GM12875 (cell line): ENCODE data around the gene CCDC8.

ENCODE experiments used
- H3K4me3 ChIP-seq: one replicate; pipeline ENCODE4 v1.5.1; 2011; ENCODE audit warnings: low read depth, low read length, control low read depth
- TF ChIP-seq, protein P1 (sequence below): IDR thresholded peaks from 2 replicates; pipeline ENCODE4 v1.5.1; 2011; ENCODE audit warnings: low read depth, mild to moderate bottlenecking, control low read depth, inconsistent platforms, low read length, moderate library complexity, borderline replicate concordance; ENCODE audit not compliant: insufficient read depth

CCDC8 gene

GRCh38 chr19:46367426-46367825 lies 45.9 kb downstream of the CCDC8 start:
- TF ChIP-seq, protein P1, sequence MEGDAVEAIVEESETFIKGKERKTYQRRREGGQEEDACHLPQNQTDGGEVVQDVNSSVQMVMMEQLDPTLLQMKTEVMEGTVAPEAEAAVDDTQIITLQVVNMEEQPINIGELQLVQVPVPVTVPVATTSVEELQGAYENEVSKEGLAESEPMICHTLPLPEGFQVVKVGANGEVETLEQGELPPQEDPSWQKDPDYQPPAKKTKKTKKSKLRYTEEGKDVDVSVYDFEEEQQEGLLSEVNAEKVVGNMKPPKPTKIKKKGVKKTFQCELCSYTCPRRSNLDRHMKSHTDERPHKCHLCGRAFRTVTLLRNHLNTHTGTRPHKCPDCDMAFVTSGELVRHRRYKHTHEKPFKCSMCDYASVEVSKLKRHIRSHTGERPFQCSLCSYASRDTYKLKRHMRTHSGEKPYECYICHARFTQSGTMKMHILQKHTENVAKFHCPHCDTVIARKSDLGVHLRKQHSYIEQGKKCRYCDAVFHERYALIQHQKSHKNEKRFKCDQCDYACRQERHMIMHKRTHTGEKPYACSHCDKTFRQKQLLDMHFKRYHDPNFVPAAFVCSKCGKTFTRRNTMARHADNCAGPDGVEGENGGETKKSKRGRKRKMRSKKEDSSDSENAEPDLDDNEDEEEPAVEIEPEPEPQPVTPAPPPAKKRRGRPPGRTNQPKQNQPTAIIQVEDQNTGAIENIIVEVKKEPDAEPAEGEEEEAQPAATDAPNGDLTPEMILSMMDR = no peak
- H3K4me3 ChIP-seq = no peak overlapping the region

DNA sequence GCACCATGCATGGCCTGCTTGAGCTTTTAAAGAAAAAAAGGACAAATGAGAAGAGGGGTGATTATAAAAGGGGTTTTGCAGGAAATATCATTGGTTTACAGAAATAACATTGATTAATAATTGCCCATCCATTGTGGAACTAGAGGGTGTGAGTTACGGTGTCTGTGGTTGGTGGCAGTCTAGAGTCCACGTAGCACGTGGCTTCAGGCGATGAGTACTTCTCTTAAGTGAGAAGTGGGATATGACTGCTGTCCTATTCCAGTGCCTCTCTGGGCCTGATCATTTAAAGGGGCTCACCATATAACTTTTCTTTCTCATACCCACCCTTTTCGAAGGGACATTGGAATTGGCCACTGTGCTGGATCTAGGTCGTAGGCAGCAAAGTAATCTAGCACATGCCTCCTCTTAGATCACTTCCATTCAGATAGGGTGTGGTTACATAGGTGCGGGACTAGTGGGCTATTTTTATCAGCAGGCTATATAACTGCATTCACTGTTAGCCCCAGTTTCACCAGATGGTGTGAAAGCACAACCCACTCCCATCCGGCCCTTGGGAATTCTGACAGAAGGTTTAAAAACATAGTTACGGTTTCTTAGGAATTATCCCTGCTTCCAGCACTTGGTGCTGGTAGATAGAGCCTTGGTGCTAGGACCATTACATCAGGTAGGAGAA lies 46.6 kb downstream of the CCDC8 start:
- H3K4me3 ChIP-seq = no peak overlapping the region
- TF ChIP-seq, protein P1 = no peak

GRCh38 chr19:46365561-46365960 lies 47.8 kb downstream of the CCDC8 start:
- no peak overlapping the region for H3K4me3 ChIP-seq
- TF ChIP-seq, protein P1 = no peak

DNA sequence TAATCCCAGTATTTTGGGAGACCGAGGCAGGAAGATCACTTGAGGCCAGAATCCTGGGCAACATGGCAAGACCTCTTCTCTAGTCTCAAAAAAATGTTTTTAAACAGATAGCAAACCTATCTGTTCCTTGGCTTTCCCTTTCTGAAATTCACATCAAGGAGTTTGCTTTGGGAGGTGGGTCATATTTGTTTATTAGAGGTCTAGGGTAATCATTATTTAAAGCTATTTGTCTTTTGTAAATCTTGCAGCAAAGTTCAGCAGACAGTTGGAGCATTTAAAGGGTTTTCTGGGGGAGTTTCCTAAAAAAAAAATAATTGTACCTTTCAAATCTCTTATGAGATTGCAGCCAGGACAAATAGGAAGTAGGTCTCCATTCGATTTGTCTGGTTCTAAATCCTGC lies 49.0 kb downstream of the CCDC8 start:
- H3K4me3 ChIP-seq = no peak overlapping the region
- TF ChIP-seq, protein P1 = no peak

- TF ChIP-seq, protein P1 = no peak
- no peak overlapping the region for H3K4me3 ChIP-seq
These were observed 51.4 kb downstream of the CCDC8 start for GRCh38 chr19:46361915-46362314.
